ENCODE data around the gene AKAP6. TPM values are rescaled to one million over a fixed set of nuclear protein-coding genes. Genes with fewer than 3 reads are reported as not detected.

Gene AKAP6
- total RNA-seq, 1 experiment from 2014 or later = 1.9 TPM

DNA sequence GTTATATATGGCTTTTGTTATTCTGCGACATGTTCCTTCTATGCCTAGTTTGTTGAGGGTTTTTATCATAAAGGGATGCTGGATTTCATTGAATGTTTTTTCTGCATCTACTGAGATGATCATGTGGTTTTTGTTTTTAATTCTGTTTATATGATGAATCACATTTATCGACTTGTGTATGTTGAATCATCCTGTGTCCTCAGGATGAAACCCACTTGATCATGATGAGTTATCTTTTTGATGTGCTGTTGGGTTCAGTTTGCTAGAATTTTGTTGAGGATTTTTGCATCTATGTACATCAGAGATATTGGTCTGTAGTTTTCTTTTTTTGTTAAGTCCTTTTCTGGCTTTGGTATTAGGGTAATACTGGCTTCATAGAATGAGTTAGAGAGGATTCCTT lies 291.2 kb downstream of the AKAP6 start (continued):
- TF ChIP-seq, protein P1, sequence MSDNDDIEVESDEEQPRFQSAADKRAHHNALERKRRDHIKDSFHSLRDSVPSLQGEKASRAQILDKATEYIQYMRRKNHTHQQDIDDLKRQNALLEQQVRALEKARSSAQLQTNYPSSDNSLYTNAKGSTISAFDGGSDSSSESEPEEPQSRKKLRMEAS (IDR thresholded peaks at IDR 0.05) = no peak
- TF ChIP-seq EZH2phosphoT487 (IDR thresholded peaks at IDR 0.05; ENCODE audit: borderline replicate concordance) (no peak), ELF1 (IDR thresholded peaks at IDR 0.05; ENCODE audit: borderline replicate concordance, low read depth) (no peak), SRF (IDR thresholded peaks at IDR 0.05; ENCODE audit: low read depth) (no peak), POLR2A (IDR thresholded peaks at IDR 0.05; ENCODE audit: borderline replicate concordance, extremely low read depth, insufficient read depth, insufficient read length) (no peak), CBX3 (IDR thresholded peaks at IDR 0.05; ENCODE audit: low read depth) (no peak)
- TF ChIP-seq, protein P2, sequence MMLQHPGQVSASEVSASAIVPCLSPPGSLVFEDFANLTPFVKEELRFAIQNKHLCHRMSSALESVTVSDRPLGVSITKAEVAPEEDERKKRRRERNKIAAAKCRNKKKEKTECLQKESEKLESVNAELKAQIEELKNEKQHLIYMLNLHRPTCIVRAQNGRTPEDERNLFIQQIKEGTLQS (IDR thresholded peaks at IDR 0.05) = no peak

DNA sequence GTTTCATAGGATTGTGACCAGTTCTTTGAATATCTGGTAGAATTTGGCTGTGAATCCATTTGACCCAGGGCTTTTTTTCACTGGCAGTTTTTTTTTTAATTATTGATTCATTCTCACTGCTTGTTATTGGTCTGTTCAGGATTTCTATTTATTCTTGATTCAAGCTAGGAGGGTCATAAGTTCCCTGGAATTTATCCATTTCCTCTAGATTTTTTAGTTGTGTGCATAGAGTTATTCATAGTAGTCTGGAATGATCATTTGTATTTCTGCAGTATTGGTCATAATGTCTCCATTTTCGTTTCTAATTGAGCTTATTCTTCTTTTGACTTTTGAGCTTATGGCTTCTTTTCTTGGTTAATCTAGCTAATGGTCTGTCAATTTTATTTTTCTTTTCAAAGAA lies 291.6 kb downstream of the AKAP6 start:
- CTCF ChIA-PET = no interaction called here
- Histone ChIP-seq H4K20me1 (ENCODE audit: insufficient read depth) (no peaks in the 10 kb centered on the region), H3K36me3 (ENCODE audit: control insufficient read depth in 1 of 2, insufficient read depth in 2 of 2, low read length in 2 of 2) (no peaks in the 10 kb centered on the region), H3K4me3 (replicated peaks in 1 of 2; ENCODE audit: low read depth in 1 of 2, low read length in 2 of 2) (no peak overlapping the region), H3K27me3 (ENCODE audit: insufficient read depth, low read length) (peaks cover 16% of the 10 kb centered on the region), H2AFZ (ENCODE audit: low read depth, low read length, poor library complexity, severe bottlenecking) (no peak overlapping the region), H3K27ac (ENCODE audit: low read depth, low read length) (no peak overlapping the region), H3K9me3 (ENCODE audit: control insufficient read depth in 1 of 2, insufficient read depth in 1 of 2, low read depth in 1 of 2, low read length in 2 of 2) (no peaks in the 10 kb centered on the region), H3K9me2 (ENCODE audit: insufficient read depth) (no peaks in the 10 kb centered on the region), H3K79me2 (ENCODE audit: insufficient read depth, low read length) (no peaks in the 10 kb centered on the region), H3K9ac (ENCODE audit: low read length) (no peak overlapping the region), H3K4me1 (ENCODE audit: control insufficient read depth in 1 of 2, insufficient read depth in 2 of 2, low read length in 2 of 2) (no peaks in the 10 kb centered on the region), H3K4me2 (ENCODE audit: low read length) (no peak overlapping the region)
- no peak for DNase-seq (ENCODE audit: low read depth, low spot score)
- no TSS peak for BruUV-seq (replicated peaks)
- ATAC-seq = no peak
- POLR2A ChIA-PET = no interaction called here
- RAD21 ChIA-PET (ENCODE audit: low non-redundant PET in 1 of 2, low total read pairs in 2 of 2, uncharacterized antibody in 2 of 2, unreplicated experiment in 2 of 2) = no interaction called here
- TF ChIP-seq FOSL1 (IDR thresholded peaks at IDR 0.05; ENCODE audit: low read depth) = no peak
- TF ChIP-seq REST (IDR thresholded peaks at IDR 0.05; ENCODE audit: low read depth) = no peak
- intact Hi-C loops (cut with micrococcal nuclease) = no loop called here
